Measurements from ENCODE around the gene LTO1.

The LTO1 gene

GRCh38 chr11:69674267-69674885, 777 bp downstream of the LTO1 start:
- peak; percentile 15 to 25 for DNase-seq

GRCh38 chr11:69671734-69672465, 3.3 kb downstream of the LTO1 start:
- DNase-seq, result no peak

GRCh38 chr11:69670158-69670845, 4.9 kb downstream of the LTO1 start:
- peak; percentile 44 for DNase-seq

- DNase-seq, result no peak
These were observed 5.7 kb downstream of the LTO1 start for GRCh38 chr11:69669486-69669885.

- DNase-seq, result no peak
These were observed 7.2 kb downstream of the LTO1 start for GRCh38 chr11:69667619-69668604.

- no peak for DNase-seq
These were observed 8.2 kb downstream of the LTO1 start for GRCh38 chr11:69666752-69667536.

- DNase-seq, result no peak
These were observed 8.9 kb downstream of the LTO1 start for GRCh38 chr11:69666261-69666660.

- no peak for DNase-seq
These were observed 9.5 kb downstream of the LTO1 start for GRCh38 chr11:69665669-69666068.

GRCh38 chr11:69664901-69665300, 10.3 kb downstream of the LTO1 start:
- DNase-seq, result no peak

GRCh38 chr11:69664103-69664775, 10.9 kb downstream of the LTO1 start:
- no peak for DNase-seq

GRCh38 chr11:69663326-69663725, 11.8 kb downstream of the LTO1 start:
- DNase-seq, result no peak

GRCh38 chr11:69662806-69663205, 12.3 kb downstream of the LTO1 start:
- DNase-seq, result no peak

GRCh38 chr11:69662021-69662698, 13.0 kb downstream of the LTO1 start:
- DNase-seq, result no peak

GRCh38 chr11:69661413-69661715, 13.8 kb downstream of the LTO1 start:
- no peak for DNase-seq

- DNase-seq, result no peak
These were observed 15.1 kb downstream of the LTO1 start for GRCh38 chr11:69660001-69660500.

- no peak for DNase-seq
These were observed 15.6 kb downstream of the LTO1 start for GRCh38 chr11:69659591-69659990.

- DNase-seq, result no peak
These were observed 16.3 kb downstream of the LTO1 start for GRCh38 chr11:69658626-69659450.

GRCh38 chr11:69657911-69658625, 17.1 kb downstream of the LTO1 start:
- no peak for DNase-seq

GRCh38 chr11:69657456-69657910, 17.7 kb downstream of the LTO1 start:
- DNase-seq, result no peak
